ENCODE measurements around the gene IFT81. TPM values are rescaled to one million over a fixed set of nuclear protein-coding genes. Genes with fewer than 3 reads are reported as not detected.

The IFT81 gene
- total and polyA plus RNA-seq, 11 donors: 4.3 to 9.8 (median 8.5) TPM

DNA sequence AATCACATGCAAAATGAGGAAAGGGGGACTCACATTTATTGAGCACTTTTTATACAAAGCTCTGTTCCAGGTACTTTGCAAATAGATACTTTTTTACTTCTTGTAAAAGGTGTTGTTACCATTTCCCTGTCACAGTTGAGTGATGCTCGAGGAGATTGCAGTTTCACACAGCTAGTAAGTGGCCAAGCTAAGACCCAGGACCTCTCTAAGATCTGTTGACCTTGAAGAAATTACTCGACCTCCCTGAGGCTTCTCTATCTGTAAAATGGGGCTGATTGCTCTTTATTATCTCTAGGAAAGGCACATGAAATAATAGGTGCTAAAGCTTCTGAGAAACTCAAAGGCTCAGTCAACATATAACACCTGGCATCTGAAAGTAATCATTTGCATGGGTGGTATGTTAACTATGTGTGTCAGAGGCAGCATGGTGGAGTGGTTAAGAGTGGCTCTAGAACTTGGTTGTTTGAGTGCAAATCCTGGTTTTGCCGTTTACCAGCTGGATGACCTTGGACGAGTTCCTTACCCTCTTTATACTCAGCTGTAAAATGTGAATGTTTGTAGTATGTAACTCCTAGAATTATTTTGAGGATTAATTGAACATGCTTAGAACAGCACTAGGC is 41.5 kb downstream of the IFT81 start:
- intact Hi-C loops (cut with DNase I): no loop called here
- H3K36me3 ChIP-seq: peaks cover 0 to 59% (median 7%) of the 10 kb centered on the region in 9 donors
- 65 to 75% (median 71%) methylated on average over 4 of the region's 4 CpGs for WGBS, 4 donors

GRCh38 chr12:110168732-110169455 is 44.7 kb downstream of the IFT81 start:
- TF ChIP-seq POLR2A (IDR thresholded peaks at IDR 0.05): no peak
- TF ChIP-seq, protein P1, sequence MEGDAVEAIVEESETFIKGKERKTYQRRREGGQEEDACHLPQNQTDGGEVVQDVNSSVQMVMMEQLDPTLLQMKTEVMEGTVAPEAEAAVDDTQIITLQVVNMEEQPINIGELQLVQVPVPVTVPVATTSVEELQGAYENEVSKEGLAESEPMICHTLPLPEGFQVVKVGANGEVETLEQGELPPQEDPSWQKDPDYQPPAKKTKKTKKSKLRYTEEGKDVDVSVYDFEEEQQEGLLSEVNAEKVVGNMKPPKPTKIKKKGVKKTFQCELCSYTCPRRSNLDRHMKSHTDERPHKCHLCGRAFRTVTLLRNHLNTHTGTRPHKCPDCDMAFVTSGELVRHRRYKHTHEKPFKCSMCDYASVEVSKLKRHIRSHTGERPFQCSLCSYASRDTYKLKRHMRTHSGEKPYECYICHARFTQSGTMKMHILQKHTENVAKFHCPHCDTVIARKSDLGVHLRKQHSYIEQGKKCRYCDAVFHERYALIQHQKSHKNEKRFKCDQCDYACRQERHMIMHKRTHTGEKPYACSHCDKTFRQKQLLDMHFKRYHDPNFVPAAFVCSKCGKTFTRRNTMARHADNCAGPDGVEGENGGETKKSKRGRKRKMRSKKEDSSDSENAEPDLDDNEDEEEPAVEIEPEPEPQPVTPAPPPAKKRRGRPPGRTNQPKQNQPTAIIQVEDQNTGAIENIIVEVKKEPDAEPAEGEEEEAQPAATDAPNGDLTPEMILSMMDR (IDR thresholded peaks at IDR 0.05): no peak
- no peaks in the 10 kb centered on the region for H3K27me3 ChIP-seq
- H3K36me3 ChIP-seq: peaks cover 0 to 31% (median 5%) of the 10 kb centered on the region in 9 donors
- H3K4me1 ChIP-seq: peaks cover 0 to 20% (median 8%) of the 10 kb centered on the region in 12 donors
- H3K9me3 ChIP-seq: no peaks in the 10 kb centered on the region
- H3K4me3 ChIP-seq: no peak overlapping the region
- intact Hi-C loops (cut with DNase I): no loop called here
- no peak for DNase-seq
- H3K27ac ChIP-seq: no peak overlapping the region
- 74 to 80% (median 79%) methylated on average over 3 of the region's 3 CpGs for WGBS, 4 donors
- ATAC-seq: no peak

More for the DNA sequence above, 41.5 kb downstream of the IFT81 start:
- TF ChIP-seq POLR2A (IDR thresholded peaks at IDR 0.05): no peak
- TF ChIP-seq, protein P1 (IDR thresholded peaks at IDR 0.05): no peak
- Histone ChIP-seq H3K4me1 (peaks cover 0 to 10% (median 2%) of the 10 kb centered on the region in 12 donors), H3K27ac (no peak overlapping the region), H3K9me3 (no peaks in the 10 kb centered on the region), H3K27me3 (no peaks in the 10 kb centered on the region), H3K4me3 (no peak overlapping the region)
- DNase-seq (no peak), ATAC-seq (no peak)

GRCh38 chr12:110170535-110171185 is 46.5 kb downstream of the IFT81 start:
- no peak for TF ChIP-seq POLR2A (IDR thresholded peaks at IDR 0.05)
- TF ChIP-seq, protein P1 (IDR thresholded peaks at IDR 0.05): no peak
- peaks cover 0 to 16% (median 3%) of the 10 kb centered on the region in 9 donors for H3K36me3 ChIP-seq
- peaks cover 0 to 32% (median 8%) of the 10 kb centered on the region in 12 donors for H3K4me1 ChIP-seq
- peak; percentile 72 to 86 (median 80) for ATAC-seq
- H3K27ac ChIP-seq: peak overlapping the region; percentile 1 to 74 (median 63)
- DNase-seq: no peak
- H3K27me3 ChIP-seq: no peaks in the 10 kb centered on the region
- intact Hi-C loops (cut with DNase I): loop anchor here in 2 of 10 donors (10.0 kb wide), 2 partner anchors 66 to 74 kb away; no protein-coding TSS in a partner anchor
- H3K4me3 ChIP-seq: no peak overlapping the region
- no peaks in the 10 kb centered on the region for H3K9me3 ChIP-seq

DNA sequence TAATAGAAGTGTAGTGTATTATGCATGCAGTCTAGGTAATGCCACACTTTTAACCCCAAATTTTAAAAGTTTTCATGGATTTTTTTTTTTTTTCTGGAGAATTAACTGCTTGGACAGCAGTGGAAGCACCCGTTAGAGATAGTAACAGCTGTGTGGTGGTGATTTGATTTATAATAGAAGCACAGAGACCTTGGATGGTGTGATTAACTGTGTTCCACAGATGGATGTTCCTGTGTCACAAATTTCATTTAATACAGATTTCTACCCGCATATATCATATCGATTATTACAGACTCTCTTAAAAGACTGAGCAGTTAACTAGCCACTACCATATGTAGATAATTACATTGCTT is 47.0 kb downstream of the IFT81 start:
- no peaks in the 10 kb centered on the region for H3K9me3 ChIP-seq
- peak; percentile 18 to 44 (median 24) for ATAC-seq
- DNase-seq: no peak
- WGBS, 4 donors: 65 to 76% (median 72%) methylated on average over 3 of the region's 3 CpGs
- peak overlapping the region; percentile 1 to 74 (median 63) for H3K27ac ChIP-seq
- H3K36me3 ChIP-seq: peaks cover 0 to 14% (median 3%) of the 10 kb centered on the region in 9 donors
- no peak overlapping the region for H3K4me3 ChIP-seq
- TF ChIP-seq, protein P1 (IDR thresholded peaks at IDR 0.05): no peak
- no peak for TF ChIP-seq POLR2A (IDR thresholded peaks at IDR 0.05)
- intact Hi-C loops (cut with DNase I): loop anchor here in 2 of 10 donors (10.0 kb wide), 2 partner anchors 66 to 74 kb away; no protein-coding TSS in a partner anchor
- no peaks in the 10 kb centered on the region for H3K27me3 ChIP-seq
- peaks cover 0 to 37% (median 10%) of the 10 kb centered on the region in 12 donors for H3K4me1 ChIP-seq
